GM12878 (cell line): ENCODE data around the gene MFN2. TPM values are rescaled to one million over a fixed set of nuclear protein-coding genes. Genes with fewer than 3 reads are reported as not detected.

Experiments used
- ATAC-seq: fragments of 200-7000 bp; cut with Tn5 transposase; 3 replicates; pipeline ENCODE4 v1.9.1; 2020; ENCODE audit warnings: mild to moderate bottlenecking, moderate library complexity
- BruUV-seq: library from RNA; stranded (reverse); fragments of 400-500 nt; replicated peaks from 2 replicates; lab custom pipeline; 2021; lab: Mats Ljungman, UMichigan
- CTCF ChIA-PET: fragments of 300-600 bp; sonication (Branson Sonifier 250); formaldehyde crosslinking; extraction: SDS; loops from one replicate; lab custom pipeline; 2021; ENCODE audit warnings: inconsistent platforms; lab: Yijun Ruan, JAX
- POLR2A ChIA-PET: fragments of 350-600 bp; formaldehyde crosslinking; extraction: SDS; loops from one replicate; lab custom pipeline; 2021; ENCODE audit warnings: inconsistent platforms; lab: Charles Lee
- RAD21 ChIA-PET: fragments of 300-600 bp; sonication (Branson Sonifier 250); formaldehyde crosslinking; loops from one replicate; lab custom pipeline; 2023; ENCODE audit warnings: antibody characterized with exemption; ENCODE audit not compliant: unreplicated experiment; lab: Charles Lee
- SMC1A ChIA-PET: fragments of 300-600 bp; sonication (Branson Sonifier 250); formaldehyde crosslinking; loops from one replicate; lab custom pipeline; 2023; ENCODE audit not compliant: unreplicated experiment, uncharacterized antibody; lab: Charles Lee
- DNase-seq: peaks from one replicate; pipeline ENCODE4 v3.0.0-alpha.2; 2011; ENCODE audit warnings: low read depth, low spot score
- FAIRE-seq: peaks from 3 replicates; lab custom pipeline; 2011; peaks lifted over from hg19 to GRCh38; lab: Jason Lieb, UNC
- H2AFZ ChIP-seq: 2 replicates; pipeline ENCODE4 v1.6.0; 2011; ENCODE audit warnings: low read depth, low read length, control low read depth; ENCODE audit not compliant: control insufficient read depth
- H3K27ac ChIP-seq: 2 replicates; pipeline ENCODE4 v1.5.1; 2011; ENCODE audit warnings: control low read depth; ENCODE audit not compliant: control insufficient read depth, insufficient read depth
- H3K27me3 ChIP-seq, 2 experiments: replicated peaks in 1 of 2; 2 replicates each; pipeline versions ENCODE4 v1.6.0 to v1.6.1; 2011; ENCODE audit warnings: low read length in 1 of 2; ENCODE audit not compliant: control insufficient read depth in 2 of 2, insufficient read depth in 2 of 2
- H3K36me3 ChIP-seq, 2 experiments: 2 replicates each; pipeline ENCODE4 v1.5.1; 2011; ENCODE audit warnings: low read length in 1 of 2; ENCODE audit not compliant: control insufficient read depth in 2 of 2, insufficient read depth in 2 of 2
- H3K4me1 ChIP-seq: 2 replicates; pipeline ENCODE4 v1.6.1; 2011; ENCODE audit warnings: mild to moderate bottlenecking, low read length, moderate library complexity, mixed read lengths; ENCODE audit not compliant: control insufficient read depth, insufficient read depth
- H3K4me2 ChIP-seq: 2 replicates; pipeline ENCODE4 v1.6.0; 2011; ENCODE audit warnings: control low read depth; ENCODE audit not compliant: control insufficient read depth, insufficient read depth
- H3K4me3 ChIP-seq: fragments of 200-600 bp; sonication (generic); 2 replicates; pipeline ENCODE4 v1.5.1; 2016
- H3K79me2 ChIP-seq: 2 replicates; pipeline ENCODE4 v1.6.0; 2011; ENCODE audit warnings: low read length; ENCODE audit not compliant: control insufficient read depth, insufficient read depth
- H3K9ac ChIP-seq: 2 replicates; pipeline ENCODE4 v1.8.0; 2011; ENCODE audit warnings: low read length, control low read depth, mixed read lengths; ENCODE audit not compliant: control insufficient read depth, insufficient read depth
- H3K9me3 ChIP-seq: replicated peaks from 3 replicates; pipeline ENCODE4 v1.5.1; 2011; ENCODE audit warnings: mild to moderate bottlenecking, low read length; ENCODE audit not compliant: control insufficient read depth, insufficient read depth
- H4K20me1 ChIP-seq: 2 replicates; pipeline ENCODE4 v1.6.0; 2011; ENCODE audit not compliant: control insufficient read depth, insufficient read depth
- BACH1 ChIP-seq: fragments of 450-650 bp; IDR thresholded peaks from 2 replicates; pipeline ENCODE4 v1.6.1; 2017; ENCODE audit warnings: mild to moderate bottlenecking, borderline replicate concordance
- BCL11A ChIP-seq: IDR thresholded peaks from 2 replicates; pipeline ENCODE4 v1.6.1; 2011; ENCODE audit warnings: low read depth, low read length
- CBX3 ChIP-seq: fragments of 200-600 bp; sonication (generic); IDR thresholded peaks from 2 replicates; pipeline ENCODE4 v1.6.1; 2016; ENCODE audit warnings: low read depth, borderline replicate concordance
- CBX5 ChIP-seq: sonication (generic); IDR thresholded peaks from 2 replicates; pipeline ENCODE4 v1.6.1; 2016; ENCODE audit warnings: low read depth, moderate library complexity, mild to moderate bottlenecking, inconsistent platforms
- CREB1 ChIP-seq: IDR thresholded peaks from 2 replicates; pipeline ENCODE4 v1.6.1; 2012; ENCODE audit warnings: low read depth, mild to moderate bottlenecking, inconsistent platforms
- EED ChIP-seq: sonication (generic); IDR thresholded peaks from 2 replicates; pipeline ENCODE4 v1.6.1; 2016; ENCODE audit warnings: antibody characterized with exemption, low read depth
- EGR1 ChIP-seq, 2 experiments: IDR thresholded peaks; 1 replicate in 1 of 2; 2 replicates in 1 of 2; pipeline ENCODE4 v1.6.1; 2011 to 2012; ENCODE audit warnings: low read depth in 2 of 2, low read length in 2 of 2, borderline replicate concordance in 1 of 2, mild to moderate bottlenecking in 1 of 2, moderate library complexity in 1 of 2
- EP300 ChIP-seq, 2 experiments: fragments of 150-350 bp in 1 of 2; IDR thresholded peaks; 2 replicates each; pipeline ENCODE4 v1.6.1; 2011 to 2012; ENCODE audit warnings: low read depth in 2 of 2, low read length in 2 of 2, borderline replicate concordance in 1 of 2, improper control_type of control experiment in 1 of 2, inconsistent platforms in 1 of 2; ENCODE audit not compliant: control insufficient read depth in 1 of 2
- FOS ChIP-seq: IDR thresholded peaks from 3 replicates; pipeline ENCODE4 v1.6.1; 2011; ENCODE audit warnings: borderline replicate concordance; ENCODE audit not compliant: insufficient read length; ENCODE audit errors: extremely low read depth
- GATAD2B ChIP-seq: fragments of 450-650 bp; conservative IDR thresholded peaks from 2 replicates; pipeline ENCODE4 v1.6.1; 2017; ENCODE audit warnings: low read depth, mild to moderate bottlenecking, moderate library complexity
- JUNB ChIP-seq: IDR thresholded peaks from 2 replicates; pipeline ENCODE4 v1.6.1; 2016; ENCODE audit warnings: antibody characterized with exemption, mild to moderate bottlenecking
- MEF2A ChIP-seq: IDR thresholded peaks from 2 replicates; pipeline ENCODE4 v1.6.1; 2011; ENCODE audit warnings: low read depth, mild to moderate bottlenecking, low read length, moderate library complexity; ENCODE audit not compliant: insufficient read depth
- NBN ChIP-seq: fragments of 450-650 bp; IDR thresholded peaks from 2 replicates; pipeline ENCODE4 v1.6.1; 2016
- NFYA ChIP-seq: IDR thresholded peaks from 2 replicates; pipeline ENCODE4 v1.6.1; 2011; ENCODE audit warnings: low read depth, mild to moderate bottlenecking, low read length, improper control_type of control experiment, borderline replicate concordance
- NFYB ChIP-seq: IDR thresholded peaks from 2 replicates; pipeline ENCODE4 v1.6.1; 2011; ENCODE audit warnings: low read depth, mild to moderate bottlenecking, low read length, improper control_type of control experiment, moderate library complexity; ENCODE audit not compliant: insufficient read depth
- RAD21 ChIP-seq: IDR thresholded peaks from 2 replicates; pipeline ENCODE4 v1.6.1; 2011; ENCODE audit warnings: mild to moderate bottlenecking, low read depth, low read length, moderate library complexity; ENCODE audit not compliant: insufficient read depth
- RUNX3 ChIP-seq: IDR thresholded peaks from 2 replicates; pipeline ENCODE4 v1.6.1; 2012; ENCODE audit warnings: low read length, inconsistent platforms
- SMARCA5 ChIP-seq: fragments of 450-650 bp; IDR thresholded peaks from 2 replicates; pipeline ENCODE4 v1.6.1; 2017; ENCODE audit warnings: mild to moderate bottlenecking
- SUPT20H ChIP-seq: IDR thresholded peaks from 2 replicates; pipeline ENCODE4 v1.6.1; 2011; ENCODE audit warnings: low read depth, mild to moderate bottlenecking, low read length, moderate library complexity, borderline replicate concordance; ENCODE audit not compliant: control insufficient read depth
- TBL1XR1 ChIP-seq: IDR thresholded peaks from 2 replicates; pipeline ENCODE4 v1.6.1; 2012; ENCODE audit warnings: low read depth, low read length, improper control_type of control experiment
- TCF12 ChIP-seq: IDR thresholded peaks from 2 replicates; pipeline ENCODE4 v1.6.1; 2011; ENCODE audit warnings: low read depth, mild to moderate bottlenecking, low read length
- YY1 ChIP-seq: IDR thresholded peaks from 2 replicates; pipeline ENCODE4 v1.6.1; 2011; ENCODE audit warnings: low read depth, mild to moderate bottlenecking, low read length
- ZBED1 ChIP-seq: IDR thresholded peaks from 2 replicates; pipeline ENCODE4 v1.6.1; 2016; ENCODE audit warnings: borderline replicate concordance
- ZNF217 ChIP-seq: fragments of 450-650 bp; IDR thresholded peaks from 2 replicates; pipeline ENCODE4 v1.6.1; 2017; ENCODE audit warnings: antibody characterized with exemption, mild to moderate bottlenecking
- WGBS: methylation state at CpG from one replicate; pipeline ENCODE4 v1.1.6; 2016; ENCODE audit warnings: low lambda C conversion rate; ENCODE audit not compliant: insufficient replicate concordance, insufficient coverage; ENCODE audit errors: missing lambda C conversion rate; 5-methylcytosine and 5-hydroxymethylcytosine counted together
- in situ Hi-C: fragments of 300-500 bp; cut with MboI; formaldehyde crosslinking; loops from 9 replicates; pipeline ENCODE4 v1.14.3; 2018; ENCODE audit warnings: mixed read lengths
- intact Hi-C: fragments of 100-400 bp; cut with micrococcal nuclease; formaldehyde crosslinking; loops from one replicate; pipeline ENCODE4 v1.14.2; 2022; ENCODE audit not compliant: unreplicated experiment
- polyA plus RNA-seq, 11 experiments: library from polyadenylated mRNA; depleted of rRNA in 4 of 11; unstranded in 6 of 11; stranded (reverse) in 5 of 11; fragments of >200 nt; fragmentation: Nextera tagmentation in 4 of 11; fragmentation: Illumina TruSeq in 1 of 11; extraction: Ambion mirVana in 4 of 11; extraction: Trizol in 1 of 11; gene quantifications; 1 replicate in 1 of 11; 2 replicates in 10 of 11; pipeline versions ENCODE4 v1.2.1 to v1.2.3, GENCODE V29; 2011 to 2016; ENCODE audit warnings: inconsistent platforms in 2 of 11, missing spikeins in 2 of 11, low read depth in 1 of 11
- total RNA-seq, 4 experiments: library from RNA; depleted of rRNA in 3 of 4; stranded (reverse); fragments of >200 nt in 3 of 4; fragmentation: Illumina TruSeq in 1 of 4; extraction: Trizol in 1 of 4; gene quantifications; 2 replicates each; pipeline versions ENCODE4 v1.2.1 to v1.2.3, GENCODE V29; 2013 to 2021
- TF ChIP-seq, protein P1 (sequence below): IDR thresholded peaks from 2 replicates; pipeline ENCODE4 v1.6.1; 2011; ENCODE audit warnings: borderline replicate concordance, low read depth, mild to moderate bottlenecking, moderate library complexity, low read length; ENCODE audit not compliant: insufficient read depth, poor library complexity, severe bottlenecking

MFN2 gene
- total and polyA plus RNA-seq, 10 of the 15 experiments (the other 5 are each of a cell fraction or from before 2014, with no cell fraction given), result 5.3 to 64.4 (median 48.1) TPM

DNA sequence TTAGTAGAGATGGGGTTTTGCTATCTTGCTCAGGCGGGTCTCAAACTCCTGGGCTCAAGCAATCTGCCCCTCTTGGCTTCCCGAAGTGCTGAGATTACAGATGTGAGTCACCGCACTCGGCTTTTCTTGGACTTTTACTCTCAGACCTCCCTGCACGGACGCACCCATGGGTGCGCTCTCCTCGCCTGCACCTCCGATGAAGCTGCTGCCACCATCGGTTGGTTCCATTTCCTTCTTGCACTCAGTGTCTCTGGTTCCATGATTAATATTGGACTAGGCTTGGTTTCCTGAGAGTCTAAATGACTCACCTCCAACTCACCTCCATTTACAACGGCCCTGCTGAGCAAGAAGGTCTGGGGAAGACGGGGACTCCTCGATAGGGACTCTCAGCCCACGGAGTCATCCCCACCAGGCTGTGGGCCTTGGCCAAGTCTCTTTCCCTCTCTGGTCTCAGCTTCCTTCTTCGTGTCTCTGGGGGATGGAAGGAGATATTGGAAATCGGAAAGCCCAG is 76.1 kb downstream of the MFN2 start:
- ChIA-PET POLR2A (interaction anchor here (1.8 to 11.1 kb wide), 5 partner anchors 10 to 21 kb away, joined by 7 to 134 read pairs (median 45); no protein-coding TSS in a partner anchor), CTCF (interaction anchor here (1.2 to 3.6 kb wide), 6 partner anchors 8 to 23 kb away, joined by 3 to 16 read pairs (median 10); no protein-coding TSS in a partner anchor), SMC1A (interaction anchor here (1.2 to 14.3 kb wide), 6 partner anchors 9 to 32 kb away, joined by 3 to 209 read pairs (median 24); partner anchors contain the start of gene TNFRSF8), RAD21 (interaction anchor here (0.9 to 5.7 kb wide), 7 partner anchors 10 to 148 kb away, joined by 3 to 34 read pairs (median 8); no protein-coding TSS in a partner anchor)
- FAIRE-seq (no peak), ATAC-seq (peak; percentile 0; the same call in 1 of the 3 replicates), DNase-seq (peak; percentile 76)
- in situ Hi-C loops (loop anchor here (25.0 kb wide), 1 partner anchor 1656 kb away; the partner anchor contains the start of gene PRDM2), intact Hi-C loops (no loop called here)
- no TSS peak for BruUV-seq
- Histone ChIP-seq H3K27ac (peak overlapping the region; percentile 80), H4K20me1 (no peaks in the 10 kb centered on the region), H3K4me3 (no peak overlapping the region; the same call in 1 of the 2 replicates), H3K4me2 (peak overlapping the region; percentile 49), H3K36me3 (no peaks in the 10 kb centered on the region), H3K9me3 (peaks cover 2% of the 10 kb centered on the region; the same call in 2 of the 3 replicates), H2AFZ (peak overlapping the region; percentile 46), H3K4me1 (peaks cover 91% of the 10 kb centered on the region), H3K79me2 (peaks cover 14% of the 10 kb centered on the region), H3K9ac (peak overlapping the region; percentile 31; the same call in 1 of the 2 replicates), H3K27me3 (no peaks in the 10 kb centered on the region)
- under 1% methylated on average over 16 of the region's 16 CpGs for WGBS
- peak; percentile 44; the same call in 1 of the 2 replicates for TF ChIP-seq TBL1XR1
- TF ChIP-seq EED, result peak; percentile 97
- no peak for TF ChIP-seq GATAD2B
- TF ChIP-seq CBX5, result no peak
- no peak for TF ChIP-seq ZNF217
- TF ChIP-seq EP300 (IDR thresholded peaks at IDR 0.05; ENCODE audit: borderline replicate concordance in 1 of 2, control insufficient read depth in 1 of 2, low read depth in 2 of 2, low read length in 2 of 2), result 0 out of 4 replicates have a peak, but pooled peaks of 1 of the 2 experiments have one; percentile 36
- TF ChIP-seq FOS, result no peak
- no peak for TF ChIP-seq RAD21
- TF ChIP-seq JUNB, result peak; percentile 92
- 0 out of 2 replicates have a peak, but pooled peaks have one; percentile 37 for TF ChIP-seq BACH1
- TF ChIP-seq RUNX3, result no peak
- TF ChIP-seq, protein P1, sequence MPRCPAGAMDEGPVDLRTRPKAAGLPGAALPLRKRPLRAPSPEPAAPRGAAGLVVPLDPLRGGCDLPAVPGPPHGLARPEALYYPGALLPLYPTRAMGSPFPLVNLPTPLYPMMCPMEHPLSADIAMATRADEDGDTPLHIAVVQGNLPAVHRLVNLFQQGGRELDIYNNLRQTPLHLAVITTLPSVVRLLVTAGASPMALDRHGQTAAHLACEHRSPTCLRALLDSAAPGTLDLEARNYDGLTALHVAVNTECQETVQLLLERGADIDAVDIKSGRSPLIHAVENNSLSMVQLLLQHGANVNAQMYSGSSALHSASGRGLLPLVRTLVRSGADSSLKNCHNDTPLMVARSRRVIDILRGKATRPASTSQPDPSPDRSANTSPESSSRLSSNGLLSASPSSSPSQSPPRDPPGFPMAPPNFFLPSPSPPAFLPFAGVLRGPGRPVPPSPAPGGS, result peak; percentile 75
- TF ChIP-seq NFYB, result no peak
- peak; percentile 47; the same call in 1 of the 2 replicates for TF ChIP-seq MEF2A
- TF ChIP-seq YY1, result peak; percentile 59
- peak in 1 of 2 experiments; percentile 16; a peak in 1 of 3 replicates for TF ChIP-seq EGR1 (IDR thresholded peaks at IDR 0.05; ENCODE audit: borderline replicate concordance in 1 of 2, low read depth in 2 of 2, low read length in 2 of 2)
- TF ChIP-seq NFYA, result no peak
- TF ChIP-seq BCL11A, result peak; percentile 77
- TF ChIP-seq SUPT20H, result no peak
- TF ChIP-seq TCF12, result 0 out of 2 replicates have a peak, but pooled peaks have one; percentile 7
- peak; percentile 49; the same call in 1 of the 2 replicates for TF ChIP-seq ZBED1
- 0 out of 2 replicates have a peak, but pooled peaks have one; percentile 22 for TF ChIP-seq NBN
- peak; percentile 59; the same call in 1 of the 2 replicates for TF ChIP-seq SMARCA5
- no peak for TF ChIP-seq CBX3
- TF ChIP-seq CREB1, result no peak
